Measurements from ENCODE around the gene TIGD3.

DNA sequence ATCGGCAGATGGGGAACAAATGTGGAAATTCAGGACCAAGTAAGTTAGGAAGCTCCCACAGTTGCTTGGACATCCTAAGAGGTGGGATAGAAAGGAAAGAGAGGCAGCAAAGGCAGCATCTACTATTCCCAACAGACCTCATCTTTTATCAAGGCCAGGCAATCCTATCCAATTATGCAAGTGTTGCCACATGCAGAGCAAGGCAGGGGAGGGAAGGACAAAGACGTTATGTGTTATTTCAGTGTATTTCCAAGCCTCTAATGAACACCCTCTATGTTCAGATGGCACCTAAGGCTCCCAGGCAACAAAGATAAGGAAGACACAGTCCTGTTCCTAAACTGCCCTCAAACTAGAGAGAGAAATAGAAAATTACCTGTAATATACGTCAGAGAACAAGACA lies 9.2 kb downstream of the TIGD3 start:
- no peak for TF ChIP-seq MYC (IDR thresholded peaks at IDR 0.05; ENCODE audit: low read depth, low read length)
- TF ChIP-seq, protein P1, sequence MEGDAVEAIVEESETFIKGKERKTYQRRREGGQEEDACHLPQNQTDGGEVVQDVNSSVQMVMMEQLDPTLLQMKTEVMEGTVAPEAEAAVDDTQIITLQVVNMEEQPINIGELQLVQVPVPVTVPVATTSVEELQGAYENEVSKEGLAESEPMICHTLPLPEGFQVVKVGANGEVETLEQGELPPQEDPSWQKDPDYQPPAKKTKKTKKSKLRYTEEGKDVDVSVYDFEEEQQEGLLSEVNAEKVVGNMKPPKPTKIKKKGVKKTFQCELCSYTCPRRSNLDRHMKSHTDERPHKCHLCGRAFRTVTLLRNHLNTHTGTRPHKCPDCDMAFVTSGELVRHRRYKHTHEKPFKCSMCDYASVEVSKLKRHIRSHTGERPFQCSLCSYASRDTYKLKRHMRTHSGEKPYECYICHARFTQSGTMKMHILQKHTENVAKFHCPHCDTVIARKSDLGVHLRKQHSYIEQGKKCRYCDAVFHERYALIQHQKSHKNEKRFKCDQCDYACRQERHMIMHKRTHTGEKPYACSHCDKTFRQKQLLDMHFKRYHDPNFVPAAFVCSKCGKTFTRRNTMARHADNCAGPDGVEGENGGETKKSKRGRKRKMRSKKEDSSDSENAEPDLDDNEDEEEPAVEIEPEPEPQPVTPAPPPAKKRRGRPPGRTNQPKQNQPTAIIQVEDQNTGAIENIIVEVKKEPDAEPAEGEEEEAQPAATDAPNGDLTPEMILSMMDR (IDR thresholded peaks at IDR 0.05; ENCODE audit: low read depth, low read length), result no peak
- TF ChIP-seq, protein P2, sequence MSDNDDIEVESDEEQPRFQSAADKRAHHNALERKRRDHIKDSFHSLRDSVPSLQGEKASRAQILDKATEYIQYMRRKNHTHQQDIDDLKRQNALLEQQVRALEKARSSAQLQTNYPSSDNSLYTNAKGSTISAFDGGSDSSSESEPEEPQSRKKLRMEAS (IDR thresholded peaks at IDR 0.05; ENCODE audit: low read depth, low read length), result no peak
- no peak for TF ChIP-seq POLR2A (IDR thresholded peaks at IDR 0.05; ENCODE audit: extremely low read depth, insufficient read length)
